Heart right ventricle (tissue), 16 donors: ENCODE results near the gene DCAF8. TPM values are rescaled to one million over a fixed set of nuclear protein-coding genes. Genes with fewer than 3 reads are reported as not detected.

Experiments
- ATAC-seq, 8 donors: fragments of 200-7000 bp; cut with Tn5 transposase; one replicate each; pipeline ENCODE4 v1.9.1; 2020; ENCODE audit warnings: mild to moderate bottlenecking in 8 of 8, moderate library complexity in 8 of 8, moderate number of reproducible peaks in 1 of 8
- DNase-seq, 2 donors: peaks; one replicate each; pipeline ENCODE4 v3.0.0-alpha.2; 2020
- H3K27ac ChIP-seq, 10 donors: fragments of 200-600 bp; sonication (generic) in 2 of 10; one replicate each; pipeline versions ENCODE4 v1.5.0 to v1.8.0; 2020 to 2022; ENCODE audit warnings: mild to moderate bottlenecking in 3 of 10
- H3K27me3 ChIP-seq, 7 donors: fragments of 200-600 bp; one replicate each; pipeline ENCODE4 v1.8.0; 2021 to 2022; ENCODE audit warnings: mild to moderate bottlenecking in 2 of 7
- H3K36me3 ChIP-seq, 9 donors: fragments of 200-600 bp; sonication (generic) in 1 of 9; one replicate each; pipeline versions ENCODE4 v1.5.0 to v1.8.0; 2020 to 2022; ENCODE audit warnings: mild to moderate bottlenecking in 2 of 9
- H3K4me1 ChIP-seq, 9 donors: fragments of 200-600 bp; sonication (generic) in 1 of 9; one replicate each; pipeline versions ENCODE4 v1.5.0 to v1.8.0; 2020 to 2022; ENCODE audit warnings: mild to moderate bottlenecking in 4 of 9
- H3K4me3 ChIP-seq, 10 donors: fragments of 200-600 bp; sonication (generic) in 2 of 10; one replicate each; pipeline versions ENCODE4 v1.5.0 to v1.8.0; 2020 to 2022; ENCODE audit warnings: mild to moderate bottlenecking in 7 of 10, moderate library complexity in 2 of 10
- H3K9me3 ChIP-seq, 11 donors: fragments of 200-600 bp in 10 of 11; sonication (generic) in 2 of 11; one replicate each; pipeline versions ENCODE4 v1.5.0 to v1.8.0; 2013 to 2022; ENCODE audit warnings: mild to moderate bottlenecking in 2 of 11, control low read depth in 1 of 11, moderate library complexity in 1 of 11
- CTCF ChIP-seq, 9 donors: fragments of 200-600 bp; sonication (generic) in 2 of 9; IDR thresholded peaks; one replicate each; pipeline versions ENCODE4 v1.5.0 to v1.8.0; 2021 to 2022; ENCODE audit warnings: antibody characterized with exemption in 9 of 9, mild to moderate bottlenecking in 5 of 9, moderate library complexity in 1 of 9
- WGBS, 2 donors: extraction: QIAGEN DNeasy Blood & Tissue Kit; methylation state at CpG; one replicate each; pipeline ENCODE4 v1.1.7; 2013; ENCODE audit warnings: inconsistent platforms in 1 of 2; 5-methylcytosine and 5-hydroxymethylcytosine counted together
- intact Hi-C, 10 donors: fragments of 100-400 bp; cut with DNase I; formaldehyde crosslinking; loops; one replicate each; pipeline versions ENCODE4 v1.11.1 to v1.14.2; 2022
- polyA plus RNA-seq, 2 donors: library from polyadenylated mRNA; stranded (reverse); fragments of 200-250 nt; gene quantifications; one replicate each; pipeline ENCODE4 v1.2.3, GENCODE V29; 2013
- total RNA-seq, 10 donors: library from RNA; stranded (reverse); fragmentation: NEBNext Ultra II Directional in 3 of 10; extraction: Animal tissue kit (Norgen Biotek cat#: 25700) in 3 of 10; gene quantifications; one replicate each; pipeline versions ENCODE4 v1.2.1 to v1.2.4, GENCODE V29; 2021 to 2023
- donor health status: Arrhythmogenic right ventricular cardiomyopathy.
- donor health status: ischemic (EF 13 %, LVEDD 7.1; RV severe dilation, severe dysfunction).
- donor health status: healthy with polysubstance abuse.
- donor health status: DM: no; HTN: yes; CAD: no.
- donor health status: DM: no; HTN: no; CAD: no.
- donor health status: ischemic (EF 25% LVEDD 6.9; RV normal size, moderate dysfunction).
- donor health status: ischemic (EF 25% LVEDD 5.7; RV mildly dilated, moderate dysfunction).
- donor health status: healthy.
- donor health status: DM: yes; HTN: yes; CAD: no.
- donor health status: Ischemic cardiomyopathy.
- donor health status: ischemic (EF 35%, LVEDD 5.7; RV mildly dilated, moderate dysfunction).
- donor health status: nonischemic (EF 11% LVEDD 7.7; RV severe dilation, severe dysfunction).
- donor health status: DM: yes; HTN: yes; CAD: no.
- donor health status: PGD.
- donor health status: ischemic (EF 29% LVEDD 5.4; RV normal size, mild dysfunction).
- donor health status: nonischemic (EF 23%, LVEDD 6.1; RV moderate dilation, normal function).

The DCAF8 gene
- total and polyA plus RNA-seq, 12 donors, result 47.1 to 171 (median 151) TPM

- DNase-seq (no peak), ATAC-seq (no peak)
- no peak for TF ChIP-seq CTCF (IDR thresholded peaks at IDR 0.05)
- Histone ChIP-seq H3K27ac (no peak overlapping the region), H3K9me3 (no peaks in the 10 kb centered on the region), H3K27me3 (peaks cover 0 to 10% (median 0%) of the 10 kb centered on the region in 7 donors), H3K4me1 (peaks cover 0 to 7% (median 0%) of the 10 kb centered on the region in 9 donors), H3K36me3 (no peaks in the 10 kb centered on the region), H3K4me3 (no peak overlapping the region)
- intact Hi-C loops, result no loop called here
- WGBS, 2 donors, result 87 to 91% methylated on average over 4 of the region's 4 CpGs
Measured at GRCh38 chr1:160167056-160167455, 95.3 kb downstream of the DCAF8 start.

DNA sequence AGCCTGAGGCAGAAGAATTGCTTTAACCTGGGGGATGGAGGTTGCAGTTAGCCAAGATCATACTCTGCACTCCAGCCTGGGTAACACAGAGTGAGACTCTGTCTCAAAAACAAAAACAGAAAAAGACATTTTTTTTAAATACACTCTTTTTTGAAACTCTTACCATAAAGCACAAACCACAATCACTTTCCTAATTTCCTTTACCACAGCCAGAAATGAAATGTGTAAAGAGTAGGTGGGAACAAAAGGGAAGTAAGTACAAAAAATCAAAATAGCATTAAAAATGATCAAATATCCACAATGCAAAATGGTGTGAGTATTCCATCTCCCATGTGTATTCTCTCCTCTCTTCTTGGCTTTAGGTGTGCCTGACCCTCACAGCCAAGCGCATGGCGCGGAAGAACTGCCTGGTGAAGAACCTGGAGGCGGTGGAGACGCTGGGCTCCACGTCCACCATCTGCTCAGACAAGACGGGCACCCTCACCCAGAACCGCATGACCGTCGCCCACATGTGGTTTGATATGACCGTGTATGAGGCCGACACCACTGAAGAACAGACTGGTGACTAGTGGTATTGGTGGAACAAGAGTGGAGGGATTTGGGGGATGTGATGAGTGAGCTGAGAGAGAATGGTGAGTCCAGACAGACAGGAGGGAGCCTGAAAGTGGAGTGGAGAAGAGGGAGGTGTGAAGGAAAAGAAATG lies 96.0 kb downstream of the DCAF8 start:
- no peaks in the 10 kb centered on the region for H3K9me3 ChIP-seq
- DNase-seq, result no peak
- no peaks in the 10 kb centered on the region for H3K36me3 ChIP-seq
- peaks cover 0 to 7% (median 0%) of the 10 kb centered on the region in 9 donors for H3K4me1 ChIP-seq
- no peak overlapping the region for H3K27ac ChIP-seq
- H3K4me3 ChIP-seq, result no peak overlapping the region
- WGBS, 2 donors, result 82 to 92% methylated on average over 12 of the region's 12 CpGs
- no peak for TF ChIP-seq CTCF (IDR thresholded peaks at IDR 0.05)
- H3K27me3 ChIP-seq, result peaks cover 0 to 3% (median 0%) of the 10 kb centered on the region in 7 donors
- intact Hi-C loops, result no loop called here
- no peak for ATAC-seq

Other genes with a start within 250 kb of the DCAF8 start
- gene PIGM, start 230.6 kb downstream of the DCAF8 start, total RNA-seq, result 1 to 10 TPM; 2.0 to 3.0 (median 2.5) TPM
- gene PIGM, start 230.6 kb downstream of the DCAF8 start, polyA plus RNA-seq, result 1 to 10 TPM; 1.5 to 2.3 TPM
- gene KCNJ10, start 192.4 kb downstream of the DCAF8 start, total RNA-seq, result 1 to 10 TPM in 1 of 10 donors, not detected in 9; 1.9 TPM
- under 1 TPM in 1 of 2 donors, not detected in 1; 0.09 TPM for gene KCNJ10, start 192.4 kb downstream of the DCAF8 start, polyA plus RNA-seq
- under 1 TPM in 3 of 10 donors, not detected in 7; 0.06 to 0.09 (median 0.07) TPM for gene KCNJ9, start 181.0 kb downstream of the DCAF8 start, total RNA-seq
- gene KCNJ9, start 181.0 kb downstream of the DCAF8 start, polyA plus RNA-seq, result under 1 TPM in 1 of 2 donors, not detected in 1; 0.01 TPM
- 10 to 100 TPM; 17.0 to 42.2 (median 20.6) TPM for gene IGSF8, start 163.9 kb downstream of the DCAF8 start, total RNA-seq
- 10 to 100 TPM; 13.4 to 27.1 TPM for gene IGSF8, start 163.9 kb downstream of the DCAF8 start, polyA plus RNA-seq
- gene ATP1A2, start 146.8 kb downstream of the DCAF8 start, total RNA-seq, result 100 to 1,000 TPM; 108 to 342 (median 207) TPM
- gene ATP1A2, start 146.8 kb downstream of the DCAF8 start, polyA plus RNA-seq, result 10 to 100 TPM; 14.2 to 83.8 TPM
- gene ATP1A4, start 110.9 kb downstream of the DCAF8 start, total RNA-seq, result 1 to 10 TPM in 1 of 10 donors, under 1 TPM in 4, not detected in 5; 0.14 to 1.5 (median 0.50) TPM
- gene ATP1A4, start 110.9 kb downstream of the DCAF8 start, polyA plus RNA-seq, result under 1 TPM; 0.04 to 0.29 TPM
- 10 to 100 TPM; 17.5 to 68.9 (median 45.4) TPM for gene CASQ1, start 72.0 kb downstream of the DCAF8 start, total RNA-seq
- gene CASQ1, start 72.0 kb downstream of the DCAF8 start, polyA plus RNA-seq, result 10 to 100 TPM; 27.4 to 39.3 TPM
- gene PEA15, start 57.2 kb downstream of the DCAF8 start, total RNA-seq, result 100 to 1,000 TPM; 213 to 451 (median 271) TPM
- 100 to 1,000 TPM; 244 to 536 TPM for gene PEA15, start 57.2 kb downstream of the DCAF8 start, polyA plus RNA-seq
- 100 to 1,000 TPM in 1 of 10 donors, 10 to 100 TPM in 9; 72.9 to 100 (median 94.1) TPM for gene PEX19, start 22.6 kb upstream of the DCAF8 start, total RNA-seq
- gene PEX19, start 22.6 kb upstream of the DCAF8 start, polyA plus RNA-seq, result 10 to 100 TPM; 11.9 to 25.2 TPM
- 100 to 1,000 TPM in 8 of 10 donors, 10 to 100 TPM in 2; 77.7 to 122 (median 112) TPM for gene COPA, start 80.7 kb upstream of the DCAF8 start, total RNA-seq
- 10 to 100 TPM; 48.2 to 91.3 TPM for gene COPA, start 80.7 kb upstream of the DCAF8 start, polyA plus RNA-seq
- 10 to 100 TPM; 59.5 to 87.9 (median 71.2) TPM for gene NCSTN, start 80.8 kb upstream of the DCAF8 start, total RNA-seq
- 10 to 100 TPM; 40.2 to 44.2 TPM for gene NCSTN, start 80.8 kb upstream of the DCAF8 start, polyA plus RNA-seq
- gene NHLH1, start 104.5 kb upstream of the DCAF8 start, total RNA-seq, result under 1 TPM in 2 of 10 donors, not detected in 8; 0.09 to 0.12 TPM
- under 1 TPM in 1 of 2 donors, not detected in 1; 0.06 TPM for gene NHLH1, start 104.5 kb upstream of the DCAF8 start, polyA plus RNA-seq
- gene VANGL2, start 138.0 kb upstream of the DCAF8 start, total RNA-seq, result 1 to 10 TPM; 1.2 to 4.1 (median 2.1) TPM
- gene VANGL2, start 138.0 kb upstream of the DCAF8 start, polyA plus RNA-seq, result 1 to 10 TPM in 1 of 2 donors, under 1 TPM in 1; 0.68 to 1.9 TPM